Measurements from ENCODE around the gene DNAJC30. TPM values are rescaled to one million over a fixed set of nuclear protein-coding genes. Genes with fewer than 3 reads are reported as not detected.

Gene DNAJC30
- total RNA-seq, 1 experiment from 2014 or later = 8.5 TPM

DNA sequence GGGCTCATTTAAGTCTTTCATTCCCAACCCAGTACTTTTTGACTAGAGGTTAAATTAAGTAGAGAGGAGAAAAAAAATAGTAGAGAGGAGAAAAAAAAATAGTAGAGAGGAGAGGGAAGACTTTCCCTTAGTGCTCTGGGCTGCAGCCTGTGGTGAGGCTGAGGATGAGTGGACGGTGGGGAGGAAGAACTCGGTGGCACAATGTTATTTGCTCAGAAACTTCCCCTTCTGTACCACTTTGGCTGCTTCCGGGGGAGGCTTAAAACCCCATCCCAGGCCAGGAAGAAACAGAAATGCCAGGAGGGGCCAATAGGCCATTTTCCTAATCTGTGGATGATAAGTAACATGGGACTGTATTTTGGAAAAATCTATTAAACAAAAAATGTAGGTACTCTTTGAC is 44.3 kb downstream of the DNAJC30 start:
- no peak overlapping the region for H3K27ac ChIP-seq (ENCODE audit: low read depth, low read length)

DNA sequence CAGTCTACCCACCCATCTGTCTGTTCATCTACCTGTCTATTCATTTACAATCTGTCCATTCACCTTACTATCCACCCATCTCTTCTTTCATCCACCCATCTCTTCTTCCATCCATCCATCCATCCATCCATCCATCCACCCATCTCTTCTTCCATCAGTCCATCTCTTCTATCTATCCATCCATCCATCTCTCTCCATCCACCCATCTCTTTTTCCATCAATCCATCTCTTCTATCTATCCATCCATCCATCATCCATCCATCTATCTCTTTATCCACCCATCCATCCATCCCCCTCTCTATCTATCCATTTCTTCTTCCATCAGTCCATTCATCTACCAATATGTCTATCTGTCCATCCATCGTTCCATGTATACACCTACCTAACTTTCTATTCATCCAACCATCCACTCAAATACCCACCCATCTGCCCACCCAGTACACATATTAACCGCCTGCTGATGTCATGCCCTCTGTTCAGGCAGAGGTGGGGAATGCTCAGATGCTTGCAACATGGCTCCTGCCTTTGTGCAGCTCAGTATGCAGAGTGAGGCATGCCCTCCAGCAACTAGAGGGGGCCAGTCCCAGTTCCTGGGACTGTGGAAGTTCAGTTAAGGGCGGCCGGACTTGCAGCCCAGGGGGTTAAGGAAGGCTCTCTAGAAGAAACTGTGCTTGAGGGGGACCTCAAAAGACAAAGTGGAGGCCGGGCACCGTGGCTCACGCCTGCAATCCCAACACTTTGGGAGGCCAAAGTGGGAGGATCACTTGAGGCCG is 47.6 kb downstream of the DNAJC30 start:
- Histone ChIP-seq H3K27ac (ENCODE audit: low read depth, low read length) (peak overlapping the region; percentile 94), H4K20me1 (ENCODE audit: insufficient read depth) (no peaks in the 10 kb centered on the region), H3K4me2 (ENCODE audit: low read length) (peak overlapping the region; percentile 84), H3K9ac (ENCODE audit: low read length) (peak overlapping the region; percentile 47), H3K9me2 (ENCODE audit: insufficient read depth) (no peaks in the 10 kb centered on the region), H3K4me3 (replicated peaks in 1 of 2; ENCODE audit: low read depth in 1 of 2, low read length in 2 of 2) (no peak overlapping the region), H3K79me2 (ENCODE audit: insufficient read depth, low read length) (no peaks in the 10 kb centered on the region; the same call in 1 of the 2 replicates), H2AFZ (ENCODE audit: low read depth, low read length, poor library complexity, severe bottlenecking) (no peak overlapping the region), H3K4me1 (ENCODE audit: control insufficient read depth in 1 of 2, insufficient read depth in 2 of 2, low read length in 2 of 2) (peaks cover 44 to 70% of the 10 kb centered on the region in 2 experiments), H3K9me3 (ENCODE audit: control insufficient read depth in 1 of 2, insufficient read depth in 1 of 2, low read depth in 1 of 2, low read length in 2 of 2) (no peaks in the 10 kb centered on the region), H3K27me3 (ENCODE audit: insufficient read depth, low read length) (no peaks in the 10 kb centered on the region), H3K36me3 (ENCODE audit: control insufficient read depth in 1 of 2, insufficient read depth in 2 of 2, low read length in 2 of 2) (no peaks in the 10 kb centered on the region)
- CTCF ChIA-PET = interaction anchor here (0.9 to 1.6 kb wide), 2 partner anchors 29 kb away, joined by 4 to 7 read pairs; no protein-coding TSS in a partner anchor
- TSS peak; percentile 47 for BruUV-seq (replicated peaks)
- POLR2A ChIA-PET = interaction anchor here (0.9 to 2.7 kb wide), 6 partner anchors 10 to 33 kb away, joined by 3 to 16 read pairs (median 6); partner anchors contain the start of gene MLXIPL
- intact Hi-C loops (cut with micrococcal nuclease) = no loop called here
- RAD21 ChIA-PET (ENCODE audit: low non-redundant PET in 1 of 2, low total read pairs in 2 of 2, uncharacterized antibody in 2 of 2, unreplicated experiment in 2 of 2) = interaction anchor here (0.5 to 1.0 kb wide), 2 partner anchors 12 to 737 kb away, joined by 3 to 4 read pairs; partner anchors contain the start of gene MLXIPL (in 1 of the 2)
- no peak for DNase-seq (ENCODE audit: low read depth, low spot score)
- ATAC-seq = peak; percentile 42
- TF ChIP-seq POLR2AphosphoS5 (IDR thresholded peaks at IDR 0.05; ENCODE audit: low read depth, low read length) (no peak), SP1 (IDR thresholded peaks at IDR 0.05; ENCODE audit: low read depth) (no peak), RAD21 (IDR thresholded peaks at IDR 0.05; ENCODE audit: low read depth) (no peak), ZFX (IDR thresholded peaks at IDR 0.05) (no peak), YY1 (IDR thresholded peaks at IDR 0.05; ENCODE audit: extremely low read depth, insufficient replicate concordance, low read depth, low read length) (no peak), EZH2 (IDR thresholded peaks at IDR 0.05) (no peak), CTCF (IDR thresholded peaks at IDR 0.05 in 2 of 3, conservative IDR thresholded peaks at IDR 0.05 in 1 of 3; ENCODE audit: borderline replicate concordance in 1 of 3, insufficient read depth in 1 of 3, low read depth in 2 of 3, low read length in 2 of 3) (no peak)

More for the DNA sequence above, 44.3 kb downstream of the DNAJC30 start:
- CTCF ChIA-PET = interaction anchor here (2.0 kb wide), 1 partner anchor 10 kb away, joined by 4 read pairs; no protein-coding TSS in a partner anchor
- no peak for DNase-seq (ENCODE audit: low read depth, low spot score)
- TF ChIP-seq EZH2 (IDR thresholded peaks at IDR 0.05) = no peak
- TF ChIP-seq TCF7L2 (IDR thresholded peaks at IDR 0.05; ENCODE audit: borderline replicate concordance, extremely low read depth, insufficient read depth, insufficient read length) = no peak
- TF ChIP-seq, protein P1, sequence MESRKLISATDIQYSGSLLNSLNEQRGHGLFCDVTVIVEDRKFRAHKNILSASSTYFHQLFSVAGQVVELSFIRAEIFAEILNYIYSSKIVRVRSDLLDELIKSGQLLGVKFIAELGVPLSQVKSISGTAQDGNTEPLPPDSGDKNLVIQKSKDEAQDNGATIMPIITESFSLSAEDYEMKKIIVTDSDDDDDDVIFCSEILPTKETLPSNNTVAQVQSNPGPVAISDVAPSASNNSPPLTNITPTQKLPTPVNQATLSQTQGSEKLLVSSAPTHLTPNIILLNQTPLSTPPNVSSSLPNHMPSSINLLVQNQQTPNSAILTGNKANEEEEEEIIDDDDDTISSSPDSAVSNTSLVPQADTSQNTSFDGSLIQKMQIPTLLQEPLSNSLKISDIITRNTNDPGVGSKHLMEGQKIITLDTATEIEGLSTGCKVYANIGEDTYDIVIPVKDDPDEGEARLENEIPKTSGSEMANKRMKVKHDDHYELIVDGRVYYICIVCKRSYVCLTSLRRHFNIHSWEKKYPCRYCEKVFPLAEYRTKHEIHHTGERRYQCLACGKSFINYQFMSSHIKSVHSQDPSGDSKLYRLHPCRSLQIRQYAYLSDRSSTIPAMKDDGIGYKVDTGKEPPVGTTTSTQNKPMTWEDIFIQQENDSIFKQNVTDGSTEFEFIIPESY (IDR thresholded peaks at IDR 0.05; ENCODE audit: extremely low read depth, insufficient replicate concordance, low read length) = no peak
- no peak for TF ChIP-seq JUND (IDR thresholded peaks at IDR 0.05)
- Histone ChIP-seq H3K27me3 (ENCODE audit: insufficient read depth, low read length) (no peaks in the 10 kb centered on the region), H3K36me3 (ENCODE audit: control insufficient read depth in 1 of 2, insufficient read depth in 2 of 2, low read length in 2 of 2) (no peaks in the 10 kb centered on the region), H3K4me1 (ENCODE audit: control insufficient read depth in 1 of 2, insufficient read depth in 2 of 2, low read length in 2 of 2) (peaks cover 34 to 41% of the 10 kb centered on the region in 2 experiments), H3K4me2 (ENCODE audit: low read length) (no peak overlapping the region), H3K79me2 (ENCODE audit: insufficient read depth, low read length) (no peaks in the 10 kb centered on the region; the same call in 1 of the 2 replicates), H3K9ac (ENCODE audit: low read length) (no peak overlapping the region), H3K9me3 (ENCODE audit: control insufficient read depth in 1 of 2, insufficient read depth in 1 of 2, low read depth in 1 of 2, low read length in 2 of 2) (no peaks in the 10 kb centered on the region), H3K4me3 (replicated peaks in 1 of 2; ENCODE audit: low read depth in 1 of 2, low read length in 2 of 2) (no peak overlapping the region), H2AFZ (ENCODE audit: low read depth, low read length, poor library complexity, severe bottlenecking) (no peak overlapping the region), H3K9me2 (ENCODE audit: insufficient read depth) (no peaks in the 10 kb centered on the region), H4K20me1 (ENCODE audit: insufficient read depth) (no peaks in the 10 kb centered on the region)
- POLR2A ChIA-PET = no interaction called here
- RAD21 ChIA-PET (ENCODE audit: low non-redundant PET in 1 of 2, low total read pairs in 2 of 2, uncharacterized antibody in 2 of 2, unreplicated experiment in 2 of 2) = no interaction called here
- BruUV-seq (replicated peaks) = no TSS peak
- intact Hi-C loops (cut with micrococcal nuclease) = no loop called here
- no peak for ATAC-seq

Measured in HCT116 (cell line).